Ovary (tissue), 9 donors: ENCODE results near the gene TBC1D24. TPM values are rescaled to one million over a fixed set of nuclear protein-coding genes. Genes with fewer than 3 reads are reported as not detected.
A peak's percentile ranks its signal among the peaks of the same experiment; 100 is the strongest.

Experiments
- DNase-seq, 5 donors: peaks; one replicate each; pipeline ENCODE4 v3.0.0-alpha.2; 2019 to 2020
- H3K27ac ChIP-seq, 2 donors: fragments of 200-600 bp; one replicate each; pipeline versions ENCODE4 v1.5.1 to v1.8.0; 2019 to 2022
- H3K27me3 ChIP-seq: fragments of 200-600 bp; one replicate; pipeline ENCODE4 v1.8.0; 2022
- H3K36me3 ChIP-seq: fragments of 200-600 bp; sonication (generic); one replicate; pipeline ENCODE4 v1.5.1; 2019
- H3K4me1 ChIP-seq: one replicate; pipeline ENCODE4 v1.8.1; 2013; ENCODE audit warnings: mild to moderate bottlenecking, moderate library complexity; ENCODE audit not compliant: insufficient read depth
- H3K4me3 ChIP-seq: fragments of 200-600 bp; sonication (generic); one replicate; pipeline ENCODE4 v1.5.1; 2017
- H3K9me3 ChIP-seq, 2 donors: fragments of 200-600 bp in 1 of 2; sonication (generic) in 1 of 2; one replicate each; pipeline versions ENCODE4 v1.5.1 to v1.8.1; 2013 to 2019; ENCODE audit warnings: mild to moderate bottlenecking in 1 of 2, moderate library complexity in 1 of 2
- EP300 ChIP-seq: sonication (generic); formaldehyde crosslinking; IDR thresholded peaks from one replicate; pipeline ENCODE4 v1.6.1; 2017; ENCODE audit warnings: antibody characterized with exemption
- POLR2A ChIP-seq: fragments of 450-650 bp; IDR thresholded peaks from one replicate; pipeline ENCODE4 v1.6.1; 2017; ENCODE audit warnings: antibody characterized with exemption, mild to moderate bottlenecking, moderate library complexity
- WGBS, 3 donors: extraction: QIAGEN DNeasy Blood & Tissue Kit in 1 of 3; methylation state at CpG; one replicate each; pipeline versions ENCODE4 v1.1.5 to v1.1.7; 2013 to 2017; 5-methylcytosine and 5-hydroxymethylcytosine counted together
- intact Hi-C, 4 donors: fragments of 100-400 bp; cut with DNase I; formaldehyde crosslinking; loops; one replicate each; pipeline versions ENCODE4 v1.11.0 to v1.15.1; 2022 to 2023
- polyA plus RNA-seq, 2 donors: library from polyadenylated mRNA; stranded (reverse); fragments of 200-250 nt in 1 of 2; fragments of 350-450 nt in 1 of 2; fragmentation: Illumina TruSeq in 1 of 2; extraction: RNeasy Lipid Tissue Mini Kit (QIAGEN cat#74804) in 1 of 2; gene quantifications; one replicate each; pipeline ENCODE4 v1.2.3, GENCODE V29; 2013 to 2014
- total RNA-seq, 7 donors: library from RNA; depleted of rRNA in 2 of 7; stranded (reverse); fragments of >200 nt in 2 of 7; fragmentation: NEBNext Ultra II Directional in 3 of 7; extraction: Animal tissue kit (Norgen Biotek cat#: 25700) in 3 of 7; gene quantifications; one replicate each; pipeline versions ENCODE4 v1.1.0 to v1.2.4, GENCODE V29; 2016 to 2023
- TF ChIP-seq, protein P1 (sequence below), 3 donors: fragments of 450-650 bp in 2 of 3; fragments of 200-600 bp in 1 of 3; IDR thresholded peaks; one replicate each; pipeline versions ENCODE4 v1.5.1 to v1.8.0; 2016 to 2022; ENCODE audit warnings: antibody characterized with exemption in 3 of 3, mild to moderate bottlenecking in 1 of 3
- donor health status: DM: no; HTN: no; CAD: no; lungs with moderate emphysema.
- donor health status: DM: no; HTN: no; CAD: no.
- donor health status: Bipolar disorder and iron deficiency.
- donor health status: DM: yes; HTN: yes; CAD: no.
- donor health status: DM: no; HTN: no; CAD: no.
- donor health status: DM: yes; HTN: yes; CAD: no.

The TBC1D24 gene
- total and polyA plus RNA-seq, 9 donors, result 1.9 to 8.1 (median 6.0) TPM

- no peaks in the 10 kb centered on the region for H3K36me3 ChIP-seq
- H3K9me3 ChIP-seq, result no peaks in the 10 kb centered on the region
- peaks cover 5% of the 10 kb centered on the region for H3K4me1 ChIP-seq
- WGBS, 3 donors, result 24 to 31% (median 28%) methylated on average over 18 to 23 of the region's 23 CpGs
- peak overlapping the region; percentile 1 for H3K4me3 ChIP-seq
- peak overlapping the region in 1 of 2 donors; percentile 73 for H3K27ac ChIP-seq
- intact Hi-C loops, result loop anchor here (2.0 to 10.0 kb wide), 4 partner anchors 66 to 160 kb away; partner anchors contain the start of genes ABCA3 (in 4 of the 4) and CCNF (in 1 of the 4)
- H3K27me3 ChIP-seq, result no peaks in the 10 kb centered on the region
- peak; percentile 82 to 93 (median 87) for DNase-seq
- TF ChIP-seq, protein P1, sequence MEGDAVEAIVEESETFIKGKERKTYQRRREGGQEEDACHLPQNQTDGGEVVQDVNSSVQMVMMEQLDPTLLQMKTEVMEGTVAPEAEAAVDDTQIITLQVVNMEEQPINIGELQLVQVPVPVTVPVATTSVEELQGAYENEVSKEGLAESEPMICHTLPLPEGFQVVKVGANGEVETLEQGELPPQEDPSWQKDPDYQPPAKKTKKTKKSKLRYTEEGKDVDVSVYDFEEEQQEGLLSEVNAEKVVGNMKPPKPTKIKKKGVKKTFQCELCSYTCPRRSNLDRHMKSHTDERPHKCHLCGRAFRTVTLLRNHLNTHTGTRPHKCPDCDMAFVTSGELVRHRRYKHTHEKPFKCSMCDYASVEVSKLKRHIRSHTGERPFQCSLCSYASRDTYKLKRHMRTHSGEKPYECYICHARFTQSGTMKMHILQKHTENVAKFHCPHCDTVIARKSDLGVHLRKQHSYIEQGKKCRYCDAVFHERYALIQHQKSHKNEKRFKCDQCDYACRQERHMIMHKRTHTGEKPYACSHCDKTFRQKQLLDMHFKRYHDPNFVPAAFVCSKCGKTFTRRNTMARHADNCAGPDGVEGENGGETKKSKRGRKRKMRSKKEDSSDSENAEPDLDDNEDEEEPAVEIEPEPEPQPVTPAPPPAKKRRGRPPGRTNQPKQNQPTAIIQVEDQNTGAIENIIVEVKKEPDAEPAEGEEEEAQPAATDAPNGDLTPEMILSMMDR (IDR thresholded peaks at IDR 0.05), result peak; percentile 98
- no peak for TF ChIP-seq EP300
Observed at GRCh38 chr16:2500918-2501750, 26.2 kb downstream of the TBC1D24 start.

DNA sequence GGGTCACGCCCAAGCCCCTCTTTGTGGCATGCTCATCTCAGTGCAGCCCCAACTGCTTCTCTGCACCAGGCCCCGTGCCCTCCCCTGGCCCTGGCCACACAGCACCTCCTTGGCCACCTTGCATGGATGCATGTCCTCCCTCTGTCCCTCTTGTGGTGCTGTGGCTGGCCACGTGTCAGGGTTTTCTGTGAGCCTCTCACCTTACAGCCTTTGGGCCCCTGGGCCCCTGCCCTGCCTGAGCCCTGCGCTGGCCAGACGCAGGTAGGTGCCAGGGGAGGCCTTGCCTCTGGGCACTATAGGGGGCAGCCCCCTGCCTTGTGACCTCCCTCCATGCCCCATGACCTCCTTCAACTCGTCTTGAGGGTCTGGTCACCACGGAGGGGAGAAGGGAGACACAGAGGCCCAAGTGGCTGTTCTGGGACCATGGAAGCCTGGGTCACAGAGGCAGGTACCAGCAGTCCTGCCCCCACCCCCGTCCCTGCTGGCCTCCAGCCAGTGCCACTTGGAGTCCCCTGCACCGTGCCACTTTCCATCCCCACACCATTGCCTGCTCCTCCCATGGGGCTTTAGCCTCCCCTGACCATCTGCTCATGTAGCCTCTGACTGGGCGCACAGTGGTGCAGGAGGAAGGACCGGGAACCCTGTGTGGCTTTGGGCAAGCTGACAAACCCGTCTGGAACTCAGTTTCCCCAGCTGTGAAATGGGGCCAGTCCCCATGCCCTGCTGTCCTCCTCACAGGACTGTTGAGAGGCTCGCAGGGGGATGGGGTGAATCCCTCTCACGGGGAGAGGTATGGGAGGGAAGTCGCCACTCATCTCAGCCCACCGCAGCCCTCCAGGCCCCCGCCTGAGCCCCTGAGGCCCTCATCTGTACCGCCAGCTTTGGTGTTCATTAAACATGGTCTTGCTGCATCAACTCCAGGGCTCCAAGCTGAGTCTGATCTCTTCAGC lies 27.3 kb downstream of the TBC1D24 start:
- no peak for TF ChIP-seq EP300
- TF ChIP-seq, protein P1 (IDR thresholded peaks at IDR 0.05), result no peak
- no peak for TF ChIP-seq POLR2A
- Histone ChIP-seq H3K27me3 (no peaks in the 10 kb centered on the region), H3K27ac (no peak overlapping the region), H3K4me1 (peaks cover 5% of the 10 kb centered on the region), H3K36me3 (no peaks in the 10 kb centered on the region), H3K4me3 (no peak overlapping the region), H3K9me3 (no peaks in the 10 kb centered on the region)
- intact Hi-C loops, result loop anchor here (2.0 to 10.0 kb wide), 4 partner anchors 67 to 161 kb away; partner anchors contain the start of genes ABCA3 (in 4 of the 4) and CCNF (in 1 of the 4)
- WGBS, 3 donors, result 51 to 67% (median 59%) methylated on average over 16 to 18 of the region's 18 CpGs
- DNase-seq, result no peak

- Histone ChIP-seq H3K27ac (no peak overlapping the region), H3K4me3 (no peak overlapping the region), H3K27me3 (no peaks in the 10 kb centered on the region), H3K36me3 (no peaks in the 10 kb centered on the region), H3K9me3 (no peaks in the 10 kb centered on the region), H3K4me1 (peaks cover 5% of the 10 kb centered on the region)
- WGBS, 3 donors, result 90 to 92% (median 91%) methylated on average over 14 of the region's 14 CpGs
- DNase-seq, result no peak
- intact Hi-C loops, result loop anchor here in 2 of 4 donors (10.0 kb wide), 2 partner anchors 71 to 81 kb away; partner anchors contain the start of gene CCNF (in 1 of the 2)
- no peak for TF ChIP-seq POLR2A
- no peak for TF ChIP-seq EP300
Observed at GRCh38 chr16:2505695-2506094, 30.8 kb downstream of the TBC1D24 start.

GRCh38 chr16:2507052-2507659 lies 32.2 kb downstream of the TBC1D24 start:
- Histone ChIP-seq H3K36me3 (no peaks in the 10 kb centered on the region), H3K27me3 (no peaks in the 10 kb centered on the region), H3K4me3 (no peak overlapping the region), H3K4me1 (no peaks in the 10 kb centered on the region), H3K27ac (no peak overlapping the region), H3K9me3 (no peaks in the 10 kb centered on the region)
- TF ChIP-seq EP300, result no peak
- TF ChIP-seq, protein P1 (IDR thresholded peaks at IDR 0.05), result no peak
- WGBS, 3 donors, result 85% methylated on average over 14 of the region's 14 CpGs
- intact Hi-C loops, result loop anchor here in 2 of 4 donors (10.0 kb wide), 2 partner anchors 72 to 82 kb away; partner anchors contain the start of gene CCNF (in 1 of the 2)
- no peak for DNase-seq
